Sigmoid colon (tissue), 7 donors: Measurements from ENCODE around the gene MBNL1. TPM values are rescaled to one million over a fixed set of nuclear protein-coding genes. Genes with fewer than 3 reads are reported as not detected.

ENCODE experiments used
- DNase-seq: peaks from one replicate; pipeline ENCODE4 v3.0.0-alpha.2; 2019
- H3K27ac ChIP-seq, 4 donors: fragments of 200-600 bp; sonication (generic); one replicate each; pipeline ENCODE4 v1.5.1; 2016 to 2019; ENCODE audit warnings: mild to moderate bottlenecking in 1 of 4
- H3K27me3 ChIP-seq, 3 donors: fragments of 200-600 bp; sonication (generic); one replicate each; pipeline ENCODE4 v1.5.1; 2019; ENCODE audit warnings: mild to moderate bottlenecking in 1 of 3
- H3K36me3 ChIP-seq, 4 donors: fragments of 200-600 bp; sonication (generic); one replicate each; pipeline ENCODE4 v1.5.1; 2016 to 2019
- H3K4me1 ChIP-seq, 4 donors: fragments of 200-600 bp; sonication (generic); one replicate each; pipeline ENCODE4 v1.5.1; 2017 to 2019
- H3K4me3 ChIP-seq, 4 donors: fragments of 200-600 bp; sonication (generic); one replicate each; pipeline ENCODE4 v1.5.1; 2017 to 2019; ENCODE audit warnings: mild to moderate bottlenecking in 2 of 4, moderate library complexity in 1 of 4
- H3K9me3 ChIP-seq, 4 donors: fragments of 200-600 bp in 3 of 4; sonication (generic) in 3 of 4; one replicate each; pipeline versions ENCODE4 v1.5.1 to v1.6.1; 2013 to 2019
- CTCF ChIP-seq, 4 experiments: fragments of 450-650 bp in 3 of 4; fragments of 200-600 bp in 1 of 4; IDR thresholded peaks; one replicate each; pipeline ENCODE4 v1.5.1; 2016 to 2019; ENCODE audit warnings: antibody characterized with exemption in 4 of 4, mild to moderate bottlenecking in 3 of 4, moderate library complexity in 2 of 4
- EP300 ChIP-seq, 4 donors: sonication (generic); formaldehyde crosslinking; IDR thresholded peaks; one replicate each; pipeline ENCODE4 v1.6.1; 2017; ENCODE audit warnings: antibody characterized with exemption in 4 of 4
- POLR2A ChIP-seq, 2 donors: fragments of 450-650 bp; IDR thresholded peaks; one replicate each; pipeline ENCODE4 v1.6.1; 2016; ENCODE audit warnings: antibody characterized with exemption in 2 of 2, mild to moderate bottlenecking in 2 of 2, moderate library complexity in 2 of 2
- POLR2AphosphoS5 ChIP-seq, 4 donors: sonication (generic); formaldehyde crosslinking; IDR thresholded peaks; one replicate each; pipeline ENCODE4 v1.6.1; 2017; ENCODE audit warnings: antibody characterized with exemption in 4 of 4
- WGBS, 2 donors: extraction: QIAGEN DNeasy Blood & Tissue Kit; methylation state at CpG; one replicate each; pipeline ENCODE4 v1.1.7; 2013; 5-methylcytosine and 5-hydroxymethylcytosine counted together
- intact Hi-C: fragments of 100-400 bp; cut with DNase I; formaldehyde crosslinking; loops from one replicate; pipeline ENCODE4 v1.15.1; 2023
- polyA plus RNA-seq, 3 donors: library from polyadenylated mRNA; stranded (reverse); fragments of 200-250 nt; gene quantifications; one replicate each; pipeline ENCODE4 v1.2.3, GENCODE V29; 2013
- total RNA-seq, 4 donors: library from RNA; depleted of rRNA; stranded (reverse); fragments of >200 nt; gene quantifications; one replicate each; pipeline ENCODE4 v1.1.0, GENCODE V29; 2016
- donor health status: healthy with polysubstance abuse.
- donor health status: Bipolar disorder and iron deficiency.
- donor health status: healthy.

Gene MBNL1
- total RNA-seq (100 to 1,000 TPM; 602 to 898 (median 756) TPM), polyA plus RNA-seq (10 to 100 TPM; 60.5 to 74.7 (median 67.3) TPM)

- TF ChIP-seq POLR2A (IDR thresholded peaks at IDR 0.05), result peak; percentile 32 to 55
- TF ChIP-seq CTCF (IDR thresholded peaks at IDR 0.05), result no peak
- peak; percentile 81 to 87 (median 85) for TF ChIP-seq POLR2AphosphoS5 (IDR thresholded peaks at IDR 0.05)
- TF ChIP-seq EP300 (IDR thresholded peaks at IDR 0.05), result no peak
- DNase-seq, result peak; percentile 86
- peak within 1 kb of the TSS; percentile 78 to 86 (median 82) for H3K4me3 ChIP-seq
- no peaks in the 10 kb centered on the region for H3K27me3 ChIP-seq
- no peaks in the 10 kb centered on the region for H3K9me3 ChIP-seq
- peak within 1 kb of the TSS; percentile 98 to 99 (median 99) for H3K27ac ChIP-seq
- 0% methylated on average over 50 of the region's 50 CpGs for WGBS, 2 donors
- no peaks in the 10 kb centered on the region for H3K36me3 ChIP-seq
- H3K4me1 ChIP-seq, result peaks cover 0 to 58% (median 44%) of the 10 kb centered on the region in 4 donors
- intact Hi-C loops, result loop anchor here (2.0 to 5.0 kb wide), 2 partner anchors 174 kb away; no protein-coding TSS in a partner anchor
These were observed at the start of gene MBNL1 for GRCh38 chr3:152268555-152269055. TSS of gene MBNL1 (plus strand) at chr3:152268929. CDS start at chr3:152300194, 31,265 bp downstream.

GRCh38 chr3:152219216-152219615 is 49.5 kb upstream of the MBNL1 start:
- Histone ChIP-seq H3K4me3 (no peak overlapping the region), H3K27me3 (no peaks in the 10 kb centered on the region), H3K4me1 (peaks cover 0 to 68% (median 38%) of the 10 kb centered on the region in 4 donors), H3K27ac (peak overlapping the region; percentile 59 to 85 (median 80)), H3K9me3 (no peaks in the 10 kb centered on the region), H3K36me3 (no peaks in the 10 kb centered on the region)
- WGBS, 2 donors, result 77 to 88% methylated on average over 3 of the region's 3 CpGs
- intact Hi-C loops, result no loop called here
- DNase-seq, result no peak
- TF ChIP-seq POLR2AphosphoS5 (IDR thresholded peaks at IDR 0.05) (peak in 1 of 4 donors; percentile 15), POLR2A (IDR thresholded peaks at IDR 0.05) (no peak)

- no peak for DNase-seq
- H3K36me3 ChIP-seq, result no peaks in the 10 kb centered on the region
- no peak for TF ChIP-seq CTCF (IDR thresholded peaks at IDR 0.05)
- TF ChIP-seq POLR2AphosphoS5 (IDR thresholded peaks at IDR 0.05), result no peak
- no peak for TF ChIP-seq POLR2A (IDR thresholded peaks at IDR 0.05)
- TF ChIP-seq EP300 (IDR thresholded peaks at IDR 0.05), result no peak
- H3K4me3 ChIP-seq, result no peak overlapping the region
- WGBS, 2 donors, result 87 to 89% methylated on average over 2 of the region's 2 CpGs
- peaks cover 0 to 74% (median 40%) of the 10 kb centered on the region in 4 donors for H3K4me1 ChIP-seq
- intact Hi-C loops, result no loop called here
- H3K27me3 ChIP-seq, result no peaks in the 10 kb centered on the region
- H3K27ac ChIP-seq, result peak overlapping the region; percentile 59 to 85 (median 80)
- H3K9me3 ChIP-seq, result no peaks in the 10 kb centered on the region
These were observed 48.9 kb upstream of the MBNL1 start for GRCh38 chr3:152219769-152220255.

GRCh38 chr3:152222327-152222726 is 46.4 kb upstream of the MBNL1 start:
- Histone ChIP-seq H3K36me3 (no peaks in the 10 kb centered on the region), H3K9me3 (no peaks in the 10 kb centered on the region), H3K4me1 (peaks cover 0 to 79% (median 47%) of the 10 kb centered on the region in 4 donors), H3K27ac (peak overlapping the region; percentile 59 to 85 (median 80)), H3K27me3 (no peaks in the 10 kb centered on the region), H3K4me3 (no peak overlapping the region)
- 50 to 80% methylated on average over 2 of the region's 2 CpGs for WGBS, 2 donors
- intact Hi-C loops, result no loop called here
- no peak for DNase-seq
- TF ChIP-seq POLR2AphosphoS5 (IDR thresholded peaks at IDR 0.05), result peak in 1 of 4 donors; percentile 34
- TF ChIP-seq EP300 (IDR thresholded peaks at IDR 0.05), result no peak

- Histone ChIP-seq H3K27ac (peak overlapping the region in 3 of 4 donors; percentile 39 to 85 (median 80)), H3K36me3 (no peaks in the 10 kb centered on the region), H3K4me3 (no peak overlapping the region), H3K9me3 (no peaks in the 10 kb centered on the region), H3K4me1 (peaks cover 0 to 56% (median 34%) of the 10 kb centered on the region in 4 donors), H3K27me3 (no peaks in the 10 kb centered on the region)
- TF ChIP-seq EP300 (IDR thresholded peaks at IDR 0.05) (no peak), POLR2A (IDR thresholded peaks at IDR 0.05) (no peak), POLR2AphosphoS5 (IDR thresholded peaks at IDR 0.05) (no peak), CTCF (IDR thresholded peaks at IDR 0.05) (no peak)
- DNase-seq, result no peak
- intact Hi-C loops, result no loop called here
- WGBS, 2 donors, result 50 to 56% methylated on average over 2 of the region's 2 CpGs
These were observed 43.5 kb upstream of the MBNL1 start for GRCh38 chr3:152225201-152225600.
